A549 (cell line): Measurements from ENCODE around the gene CHRNA4.

Experiments used
- EHMT2 ChIP-seq: fragments of 200-600 bp; sonication (generic); IDR thresholded peaks from 2 replicates; pipeline ENCODE4 v1.6.1; 2016; ENCODE audit warnings: antibody characterized with exemption, low read depth, mild to moderate bottlenecking, moderate library complexity
- NPAS2 ChIP-seq: fragments of 250-450 bp; sonication (Bioruptor Pico); IDR thresholded peaks from 2 replicates; pipeline ENCODE4 v1.8.0; 2022; ENCODE audit warnings: mild to moderate bottlenecking, moderate library complexity, borderline replicate concordance
- PHF8 ChIP-seq: fragments of 200-600 bp; sonication (generic); IDR thresholded peaks from 2 replicates; pipeline ENCODE4 v1.6.1; 2016; ENCODE audit warnings: low read depth, mild to moderate bottlenecking, antibody characterized with exemption, moderate library complexity, borderline replicate concordance
- POLR2A ChIP-seq: IDR thresholded peaks from 2 replicates; pipeline ENCODE4 v1.6.1; 2012; ENCODE audit warnings: mild to moderate bottlenecking, low read length
- RAD21 ChIP-seq, 2 experiments: fragments of >200 bp in 1 of 2; sonication (Bioruptor Twin) in 1 of 2; formaldehyde crosslinking in 1 of 2; IDR thresholded peaks in 1 of 2; conservative IDR thresholded peaks in 1 of 2; 2 replicates in 1 of 2; 3 replicates in 1 of 2; pipeline ENCODE4 v1.6.1; 2012 to 2018; ENCODE audit warnings: inconsistent platforms in 1 of 2
- SMC3 ChIP-seq: fragments of >200 bp; sonication (Bioruptor Twin); formaldehyde crosslinking; IDR thresholded peaks from 3 replicates; pipeline ENCODE4 v1.6.1; 2018; ENCODE audit warnings: inconsistent platforms
- TF ChIP-seq, protein P1 (sequence below): fragments of >200 bp; sonication (Bioruptor Twin); formaldehyde crosslinking; IDR thresholded peaks from 3 replicates; pipeline ENCODE4 v1.5.1; 2016

DNA sequence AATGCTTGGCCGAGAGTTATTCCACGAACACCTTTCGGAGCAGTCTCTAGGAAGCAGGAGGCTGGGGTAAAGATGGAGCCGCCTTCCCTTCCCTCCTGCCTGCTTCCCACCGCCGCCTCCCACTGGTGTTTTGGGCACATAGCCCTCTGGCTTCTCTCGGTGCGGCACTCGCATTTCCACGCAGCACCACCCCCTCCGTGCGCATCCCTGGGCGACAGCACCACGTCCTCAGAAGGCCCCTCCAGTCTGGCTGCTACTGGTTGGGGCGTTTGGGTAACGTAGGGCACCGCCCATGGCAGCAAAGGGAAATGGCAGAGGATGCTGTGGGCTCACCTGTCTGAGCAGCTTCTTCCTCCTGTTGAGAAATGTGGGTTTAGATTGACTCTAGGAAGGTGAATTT lies 65.7 kb downstream of the CHRNA4 start:
- 0 out of 5 replicates have a peak, but pooled peaks of 1 of the 2 experiments have one; percentile 11 for TF ChIP-seq RAD21 (conservative IDR thresholded peaks at IDR 0.05 in 1 of 2, IDR thresholded peaks at IDR 0.05 in 1 of 2)
- TF ChIP-seq NPAS2: no peak
- no peak for TF ChIP-seq EHMT2
- TF ChIP-seq SMC3: no peak
- TF ChIP-seq, protein P1, sequence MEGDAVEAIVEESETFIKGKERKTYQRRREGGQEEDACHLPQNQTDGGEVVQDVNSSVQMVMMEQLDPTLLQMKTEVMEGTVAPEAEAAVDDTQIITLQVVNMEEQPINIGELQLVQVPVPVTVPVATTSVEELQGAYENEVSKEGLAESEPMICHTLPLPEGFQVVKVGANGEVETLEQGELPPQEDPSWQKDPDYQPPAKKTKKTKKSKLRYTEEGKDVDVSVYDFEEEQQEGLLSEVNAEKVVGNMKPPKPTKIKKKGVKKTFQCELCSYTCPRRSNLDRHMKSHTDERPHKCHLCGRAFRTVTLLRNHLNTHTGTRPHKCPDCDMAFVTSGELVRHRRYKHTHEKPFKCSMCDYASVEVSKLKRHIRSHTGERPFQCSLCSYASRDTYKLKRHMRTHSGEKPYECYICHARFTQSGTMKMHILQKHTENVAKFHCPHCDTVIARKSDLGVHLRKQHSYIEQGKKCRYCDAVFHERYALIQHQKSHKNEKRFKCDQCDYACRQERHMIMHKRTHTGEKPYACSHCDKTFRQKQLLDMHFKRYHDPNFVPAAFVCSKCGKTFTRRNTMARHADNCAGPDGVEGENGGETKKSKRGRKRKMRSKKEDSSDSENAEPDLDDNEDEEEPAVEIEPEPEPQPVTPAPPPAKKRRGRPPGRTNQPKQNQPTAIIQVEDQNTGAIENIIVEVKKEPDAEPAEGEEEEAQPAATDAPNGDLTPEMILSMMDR: peak; percentile 21; the same call in 2 of the 3 replicates
- no peak for TF ChIP-seq PHF8
- TF ChIP-seq POLR2A: no peak
